Breast epithelium (tissue), 4 donors: ENCODE data around the gene CYP4F12. TPM values are rescaled to one million over a fixed set of nuclear protein-coding genes. Genes with fewer than 3 reads are reported as not detected.

ENCODE experiments used
- DNase-seq, 2 donors: peaks; one replicate each; pipeline ENCODE4 v3.0.0-alpha.2; 2019; ENCODE audit warnings: low spot score in 2 of 2
- H3K27ac ChIP-seq, 2 donors: fragments of 200-600 bp; sonication (generic) in 1 of 2; one replicate each; pipeline ENCODE4 v1.5.1; 2016 to 2019; ENCODE audit warnings: mild to moderate bottlenecking in 1 of 2
- H3K27me3 ChIP-seq, 2 donors: fragments of 200-600 bp; sonication (generic) in 1 of 2; one replicate each; pipeline versions ENCODE4 v1.5.1 to v1.6.0; 2017 to 2019; ENCODE audit warnings: control low read depth in 1 of 2, mild to moderate bottlenecking in 1 of 2
- H3K36me3 ChIP-seq: fragments of 200-600 bp; one replicate; pipeline ENCODE4 v1.5.1; 2019
- H3K4me1 ChIP-seq, 2 donors: fragments of 200-600 bp; sonication (generic); one replicate each; pipeline ENCODE4 v1.5.1; 2016 to 2019; ENCODE audit warnings: control low read depth in 1 of 2
- H3K4me3 ChIP-seq, 3 donors: fragments of 200-600 bp; sonication (generic); 1 replicate in 2 of 3; 2 replicates in 1 of 3; pipeline ENCODE4 v1.5.1; 2016 to 2019; ENCODE audit warnings: mild to moderate bottlenecking in 3 of 3, moderate library complexity in 2 of 3
- H3K9me3 ChIP-seq, 2 donors: fragments of 200-600 bp; sonication (generic) in 1 of 2; one replicate each; pipeline ENCODE4 v1.5.1; 2016 to 2019; ENCODE audit warnings: control low read depth in 1 of 2
- CTCF ChIP-seq, 3 donors: fragments of 450-650 bp; IDR thresholded peaks; one replicate each; pipeline ENCODE4 v1.5.1; 2016 to 2017; ENCODE audit warnings: antibody characterized with exemption in 3 of 3, mild to moderate bottlenecking in 3 of 3, moderate library complexity in 3 of 3
- POLR2A ChIP-seq: fragments of 450-650 bp; IDR thresholded peaks from one replicate; pipeline ENCODE4 v1.6.1; 2016; ENCODE audit warnings: antibody characterized with exemption, mild to moderate bottlenecking, moderate library complexity
- POLR2AphosphoS5 ChIP-seq, 3 donors: sonication (generic); formaldehyde crosslinking; IDR thresholded peaks; one replicate each; pipeline ENCODE4 v1.6.1; 2017; ENCODE audit warnings: antibody characterized with exemption in 3 of 3
- intact Hi-C: fragments of 100-400 bp; cut with DNase I; formaldehyde crosslinking; loops from one replicate; pipeline ENCODE4 v1.15.1; 2023; ENCODE audit warnings: low total_unique reads
- total RNA-seq, 3 donors: library from RNA; depleted of rRNA; stranded (reverse); fragments of >200 nt; gene quantifications; one replicate each; pipeline ENCODE4 v1.1.0, GENCODE V29; 2016

CYP4F12 gene
- total RNA-seq, 3 donors from 2014 or later, result 3.5 to 8.8 (median 5.6) TPM

GRCh38 chr19:15666883-15667282, 6.0 kb upstream of the CYP4F12 start:
- no peak for DNase-seq
- Histone ChIP-seq H3K27me3 (peaks cover 0 to 9% of the 10 kb centered on the region in 2 donors), H3K9me3 (no peaks in the 10 kb centered on the region), H3K4me1 (no peaks in the 10 kb centered on the region), H3K4me3 (no peak overlapping the region), H3K27ac (no peak overlapping the region), H3K36me3 (no peaks in the 10 kb centered on the region)
- TF ChIP-seq CTCF (IDR thresholded peaks at IDR 0.05), result no peak
- no peak for TF ChIP-seq POLR2A
- no peak for TF ChIP-seq POLR2AphosphoS5 (IDR thresholded peaks at IDR 0.05)
- intact Hi-C loops, result no loop called here

GRCh38 chr19:15669440-15669839, 3.4 kb upstream of the CYP4F12 start:
- DNase-seq, result no peak
- Histone ChIP-seq H3K9me3 (no peaks in the 10 kb centered on the region), H3K4me1 (no peaks in the 10 kb centered on the region), H3K27me3 (peaks cover 0 to 9% of the 10 kb centered on the region in 2 donors), H3K27ac (no peak overlapping the region), H3K36me3 (no peaks in the 10 kb centered on the region), H3K4me3 (no peak overlapping the region)
- intact Hi-C loops, result no loop called here
- TF ChIP-seq POLR2A (no peak), CTCF (IDR thresholded peaks at IDR 0.05) (no peak), POLR2AphosphoS5 (IDR thresholded peaks at IDR 0.05) (no peak)

- no peak for DNase-seq
- Histone ChIP-seq H3K4me1 (no peaks in the 10 kb centered on the region), H3K36me3 (no peaks in the 10 kb centered on the region), H3K27me3 (peaks cover 0 to 9% of the 10 kb centered on the region in 2 donors), H3K27ac (no peak overlapping the region), H3K4me3 (no peak overlapping the region), H3K9me3 (no peaks in the 10 kb centered on the region)
- TF ChIP-seq CTCF (IDR thresholded peaks at IDR 0.05) (no peak), POLR2AphosphoS5 (IDR thresholded peaks at IDR 0.05) (no peak), POLR2A (no peak)
- intact Hi-C loops, result no loop called here
Measured at GRCh38 chr19:15669891-15670290, 3.0 kb upstream of the CYP4F12 start.

GRCh38 chr19:15671237-15671821, 1.6 kb upstream of the CYP4F12 start:
- Histone ChIP-seq H3K9me3 (no peaks in the 10 kb centered on the region), H3K27ac (no peak overlapping the region), H3K4me1 (no peaks in the 10 kb centered on the region), H3K4me3 (no peak overlapping the region), H3K36me3 (no peaks in the 10 kb centered on the region), H3K27me3 (peaks cover 0 to 3% of the 10 kb centered on the region in 2 donors)
- TF ChIP-seq CTCF (IDR thresholded peaks at IDR 0.05) (no peak), POLR2A (no peak), POLR2AphosphoS5 (IDR thresholded peaks at IDR 0.05) (no peak)
- DNase-seq, result no peak
- intact Hi-C loops, result no loop called here

GRCh38 chr19:15671891-15672579, 852 bp upstream of the CYP4F12 start:
- H3K9me3 ChIP-seq, result no peaks in the 10 kb centered on the region
- H3K27ac ChIP-seq, result peak overlapping the region in 1 of 2 donors; percentile 33
- no peak for DNase-seq
- H3K36me3 ChIP-seq, result no peaks in the 10 kb centered on the region
- intact Hi-C loops, result no loop called here
- no peak overlapping the region for H3K4me3 ChIP-seq
- H3K4me1 ChIP-seq, result no peaks in the 10 kb centered on the region
- no peaks in the 10 kb centered on the region for H3K27me3 ChIP-seq
- TF ChIP-seq POLR2A (no peak), POLR2AphosphoS5 (IDR thresholded peaks at IDR 0.05) (no peak), CTCF (IDR thresholded peaks at IDR 0.05) (no peak)
